Skin epidermis (tissue), 12 donors: ENCODE results near the gene ADAMTS17.

ENCODE experiments used
- H3K27ac ChIP-seq, 21 experiments: fragments of 200-600 bp; sonication (generic) in 11 of 21; one replicate each; pipeline ENCODE4 v1.5.0; 2020; ENCODE audit warnings: mild to moderate bottlenecking in 3 of 21, inconsistent platforms in 2 of 21, moderate library complexity in 2 of 21
- H3K4me3 ChIP-seq, 7 experiments: fragments of 200-600 bp; sonication (generic) in 2 of 7; one replicate each; pipeline ENCODE4 v1.5.0; 2020; ENCODE audit warnings: inconsistent platforms in 2 of 7, mild to moderate bottlenecking in 2 of 7, moderate library complexity in 1 of 7

Gene ADAMTS17

GRCh38 chr15:100108346-100108745 lies 233.4 kb downstream of the ADAMTS17 start:
- Histone ChIP-seq H3K4me3 (no peak overlapping the region), H3K27ac (no peak overlapping the region)

DNA sequence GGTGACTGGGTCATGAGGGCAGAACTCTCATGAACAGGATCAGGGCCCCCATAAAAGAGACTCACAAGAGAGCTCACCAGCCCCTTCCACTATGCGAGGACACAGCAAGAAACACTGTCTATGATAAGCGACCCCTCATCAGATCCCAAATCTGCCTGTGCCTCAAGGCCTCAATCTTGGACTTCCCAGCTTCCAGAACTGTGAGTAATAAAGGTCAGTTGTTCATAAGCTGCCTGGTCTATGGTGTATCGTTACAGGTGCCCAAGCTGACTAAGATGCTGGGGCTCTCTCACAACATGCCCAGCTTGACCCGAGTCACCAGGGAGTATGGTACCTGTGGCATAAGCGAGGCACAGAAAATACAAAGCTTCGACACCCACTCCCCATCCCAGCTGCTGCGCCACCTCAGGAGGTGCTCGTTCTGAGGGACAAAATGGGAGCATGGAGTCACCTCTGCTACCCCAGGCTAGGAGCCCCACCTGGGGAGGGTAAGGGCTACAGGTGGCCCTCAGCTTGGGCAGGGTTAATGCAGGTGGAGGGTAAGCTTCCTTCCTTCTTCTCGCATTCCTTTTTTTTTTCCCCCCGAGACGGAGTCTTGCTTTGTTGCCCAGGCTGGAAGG lies 234.1 kb downstream of the ADAMTS17 start:
- H3K4me3 ChIP-seq: no peak overlapping the region
- H3K27ac ChIP-seq: no peak overlapping the region

DNA sequence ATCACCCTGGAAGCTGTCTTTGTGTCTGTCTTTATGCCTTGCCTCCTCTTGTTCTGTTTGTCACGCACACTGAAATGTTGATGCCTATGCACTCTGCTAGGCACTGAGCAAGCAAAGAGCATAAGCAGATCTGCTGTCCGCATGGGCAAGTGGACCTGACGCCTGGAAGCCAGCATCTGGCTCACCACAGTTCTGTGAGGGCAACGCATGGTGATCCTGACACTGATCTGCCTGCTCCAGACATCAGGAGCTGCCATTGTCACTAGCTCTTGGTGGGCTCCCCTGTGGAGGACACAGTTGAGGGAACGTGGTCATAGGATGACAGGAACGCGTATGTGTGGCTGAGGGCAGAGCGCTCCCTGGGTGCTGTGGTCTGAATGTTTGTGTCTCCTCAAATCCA lies 234.6 kb downstream of the ADAMTS17 start:
- H3K4me3 ChIP-seq: no peak overlapping the region
- no peak overlapping the region for H3K27ac ChIP-seq

GRCh38 chr15:100106732-100107131 lies 235.0 kb downstream of the ADAMTS17 start:
- no peak overlapping the region for H3K27ac ChIP-seq
- H3K4me3 ChIP-seq: no peak overlapping the region

- Histone ChIP-seq H3K27ac (no peak overlapping the region), H3K4me3 (no peak overlapping the region)
Observed at GRCh38 chr15:100105101-100105500, 236.7 kb downstream of the ADAMTS17 start.

- H3K4me3 ChIP-seq: no peak overlapping the region
- H3K27ac ChIP-seq: no peak overlapping the region
Observed at GRCh38 chr15:100104245-100104644, 237.5 kb downstream of the ADAMTS17 start.

DNA sequence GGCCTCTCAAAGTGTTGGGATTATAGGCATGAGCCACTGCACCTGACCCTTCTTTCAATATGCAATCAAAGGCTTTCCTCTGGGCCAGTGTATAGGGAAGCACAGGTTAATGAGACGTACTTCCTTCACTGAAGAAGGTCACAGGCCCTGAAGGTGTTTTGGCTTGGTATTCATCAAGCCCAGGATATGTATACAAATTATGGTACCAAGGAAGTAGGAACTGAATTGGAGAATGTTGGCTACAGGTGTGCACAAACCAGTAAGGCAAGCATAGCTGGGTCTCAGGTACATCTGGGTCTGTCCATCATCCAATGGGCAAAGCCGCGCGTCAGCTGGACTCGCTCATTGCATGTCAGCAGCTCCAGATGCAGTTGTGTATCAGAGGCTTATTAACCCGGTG lies 237.9 kb downstream of the ADAMTS17 start:
- Histone ChIP-seq H3K4me3 (no peak overlapping the region), H3K27ac (no peak overlapping the region)

- Histone ChIP-seq H3K27ac (no peak overlapping the region), H3K4me3 (no peak overlapping the region)
Observed at GRCh38 chr15:100101426-100102089, 240.2 kb downstream of the ADAMTS17 start.

DNA sequence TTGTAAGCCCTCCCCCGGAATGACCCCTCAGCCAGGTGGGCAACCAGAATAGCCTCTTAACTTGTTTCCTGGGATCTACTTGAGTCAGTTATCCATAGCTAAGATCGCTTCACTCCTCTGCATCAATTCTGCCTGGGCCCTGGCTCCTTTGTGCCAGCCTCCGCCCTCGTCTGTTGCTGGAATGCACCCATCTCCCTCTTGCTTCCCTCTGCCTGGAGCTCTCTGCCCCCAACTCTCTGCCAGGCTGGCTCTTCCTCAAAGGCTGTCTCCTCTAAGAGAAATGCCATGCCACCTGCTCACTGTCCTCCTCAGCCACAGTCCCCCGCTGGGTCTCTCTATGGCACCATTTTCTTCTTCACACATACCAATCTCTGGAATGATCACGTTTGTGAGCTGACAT lies 240.8 kb downstream of the ADAMTS17 start:
- Histone ChIP-seq H3K27ac (no peak overlapping the region), H3K4me3 (no peak overlapping the region)

DNA sequence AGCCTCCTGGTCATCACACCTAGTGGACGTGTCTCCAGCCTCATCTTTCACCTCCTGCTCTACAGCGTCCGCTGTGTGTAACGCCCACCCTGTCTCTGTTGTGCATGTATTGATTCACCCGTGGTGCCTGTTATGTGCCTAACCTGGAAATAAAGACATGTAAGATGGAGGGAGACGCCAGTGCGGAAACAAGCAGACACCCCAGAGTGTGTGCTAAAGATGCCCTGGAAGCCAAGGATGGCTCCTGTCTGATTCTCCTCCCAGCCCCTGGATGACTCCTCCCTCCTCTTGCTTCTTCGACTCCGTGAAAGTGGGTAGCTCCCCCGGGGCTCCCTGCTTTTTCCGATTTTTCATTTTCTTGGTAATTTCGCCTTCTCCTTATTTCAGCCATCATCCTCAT lies 241.8 kb downstream of the ADAMTS17 start:
- Histone ChIP-seq H3K27ac (no peak overlapping the region), H3K4me3 (no peak overlapping the region)

DNA sequence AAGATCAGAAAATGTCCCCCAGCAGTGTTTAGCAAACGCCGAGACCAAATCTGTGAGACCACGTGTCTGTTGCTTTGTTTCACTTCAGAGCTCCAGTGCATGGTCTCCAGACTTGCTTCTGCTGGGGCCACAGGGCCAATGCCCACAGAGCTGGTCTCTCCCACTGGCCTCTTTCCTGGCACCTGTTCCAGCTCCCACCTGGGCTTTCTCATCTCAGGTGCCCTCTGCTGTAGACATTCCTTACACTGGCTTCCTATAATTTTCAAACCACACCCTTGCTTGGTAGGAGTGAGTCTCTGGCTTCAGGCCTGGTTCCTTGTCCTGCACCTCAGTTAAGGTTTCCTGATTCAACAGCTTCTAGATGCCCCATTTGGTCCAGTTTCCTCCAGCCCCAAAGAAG lies 243.1 kb downstream of the ADAMTS17 start:
- H3K4me3 ChIP-seq: no peak overlapping the region
- H3K27ac ChIP-seq: no peak overlapping the region

DNA sequence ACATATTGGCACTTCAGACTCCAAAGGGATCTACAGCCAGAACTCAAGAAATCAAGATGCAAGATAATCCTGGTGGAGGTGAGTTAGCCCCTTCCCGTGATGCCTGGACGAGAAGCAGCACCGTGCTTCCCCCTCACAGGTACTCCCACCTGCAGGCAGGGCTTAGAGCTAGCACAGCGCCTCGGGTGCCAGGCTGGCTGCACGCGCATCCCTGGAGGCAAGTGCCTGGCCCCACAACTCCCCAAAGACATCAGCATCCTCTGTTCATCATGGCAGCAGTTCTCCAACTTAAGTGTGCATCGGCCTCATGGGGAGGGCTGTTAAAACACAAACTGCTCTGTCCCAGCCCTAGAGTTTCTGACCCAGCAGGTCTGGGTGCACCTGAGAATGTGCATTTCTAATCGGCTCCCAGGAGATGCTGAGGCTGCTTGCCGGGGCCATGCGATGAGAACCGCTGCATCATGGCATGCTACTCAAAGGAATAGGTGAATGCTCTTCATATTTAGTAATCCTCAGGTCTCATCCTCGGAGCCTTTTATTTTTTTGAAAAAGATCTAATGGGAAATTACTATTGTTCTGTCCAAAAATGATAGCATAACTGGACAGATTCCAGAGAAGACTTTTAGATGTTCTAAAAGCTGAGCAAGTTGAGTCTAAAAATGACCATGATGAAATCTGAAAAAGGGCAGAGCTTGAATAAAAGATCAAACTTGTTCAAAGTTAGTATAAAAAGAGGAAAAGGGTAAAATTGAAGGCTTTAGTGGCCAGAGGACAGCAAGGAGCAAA lies 244.2 kb downstream of the ADAMTS17 start:
- Histone ChIP-seq H3K27ac (no peak overlapping the region), H3K4me3 (no peak overlapping the region)

DNA sequence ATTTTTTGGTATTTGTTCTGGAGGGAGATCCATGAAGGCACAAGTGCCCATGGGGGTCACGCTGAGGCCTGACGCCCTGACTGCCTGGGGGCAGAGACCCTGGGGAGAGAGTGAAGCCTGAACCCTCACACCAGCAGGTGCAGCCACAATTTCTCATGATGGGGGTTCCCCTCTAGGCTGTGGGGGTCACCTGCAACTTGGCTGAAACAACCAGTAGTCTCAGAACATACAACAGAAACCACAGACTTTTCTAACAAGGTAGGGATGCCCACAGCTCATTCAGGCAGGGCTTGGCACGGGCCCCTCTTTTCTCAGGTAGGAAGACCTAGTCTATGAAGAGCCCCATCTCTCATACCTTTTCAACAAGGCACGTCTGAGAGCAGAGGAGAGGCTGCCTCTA lies 245.1 kb downstream of the ADAMTS17 start:
- Histone ChIP-seq H3K4me3 (no peak overlapping the region), H3K27ac (no peak overlapping the region)

DNA sequence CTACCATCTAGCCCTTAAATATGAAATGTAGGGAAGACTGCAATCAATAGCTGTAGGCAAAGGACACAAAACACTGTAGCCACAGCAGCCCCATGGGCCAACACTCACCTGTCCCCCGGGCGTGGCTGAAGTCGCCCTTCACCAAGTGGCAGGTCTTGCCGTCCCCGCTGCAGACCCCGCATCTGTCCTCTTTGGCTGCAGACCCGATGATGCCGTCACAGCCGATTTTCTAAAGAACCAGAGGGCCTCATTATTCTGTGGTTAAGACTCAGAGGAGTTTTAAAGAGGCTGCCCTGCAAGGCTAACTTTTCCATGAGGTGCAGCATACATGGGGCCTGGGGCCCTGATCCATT lies 245.6 kb downstream of the ADAMTS17 start:
- Histone ChIP-seq H3K27ac (no peak overlapping the region), H3K4me3 (no peak overlapping the region)

GRCh38 chr15:100095541-100096247 lies 246.1 kb downstream of the ADAMTS17 start:
- Histone ChIP-seq H3K27ac (no peak overlapping the region), H3K4me3 (no peak overlapping the region)

GRCh38 chr15:100094127-100094510 lies 247.7 kb downstream of the ADAMTS17 start:
- H3K4me3 ChIP-seq: no peak overlapping the region
- H3K27ac ChIP-seq: no peak overlapping the region

GRCh38 chr15:100093211-100094126 lies 248.3 kb downstream of the ADAMTS17 start:
- H3K4me3 ChIP-seq: no peak overlapping the region
- H3K27ac ChIP-seq: no peak overlapping the region

- Histone ChIP-seq H3K27ac (no peak overlapping the region), H3K4me3 (no peak overlapping the region)
Observed at GRCh38 chr15:100092034-100092433, 249.7 kb downstream of the ADAMTS17 start.

DNA sequence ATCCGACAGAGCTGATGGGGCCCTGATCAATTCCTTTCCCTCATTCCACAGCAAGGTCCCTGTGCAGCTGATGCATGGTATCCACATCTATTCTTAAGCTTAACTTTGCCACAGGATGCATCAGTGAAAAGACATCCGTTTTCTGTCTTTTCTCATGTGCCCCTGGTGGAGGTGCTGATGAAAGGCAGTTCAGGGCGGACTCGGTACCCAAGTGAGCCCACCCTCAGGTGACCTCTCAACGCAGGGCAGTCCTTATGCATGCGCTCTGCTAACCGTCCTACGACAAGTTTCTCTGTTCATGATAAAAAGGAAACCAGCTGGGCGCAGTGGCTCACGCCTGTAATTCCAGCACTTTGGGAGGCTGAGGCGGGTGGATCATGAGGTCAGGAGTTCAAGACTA lies 251.4 kb downstream of the ADAMTS17 start:
- Histone ChIP-seq H3K4me3 (no peak overlapping the region), H3K27ac (no peak overlapping the region)
